Frontal cortex (tissue), 4 donors: Measurements from ENCODE around the gene GPS1. TPM values are rescaled to one million over a fixed set of nuclear protein-coding genes. Genes with fewer than 3 reads are reported as not detected.

ENCODE experiments used
- DNase-seq, 2 donors: peaks; one replicate each; pipeline ENCODE4 v3.0.0; 2012; ENCODE audit warnings: low spot score in 2 of 2
- FAIRE-seq: peaks from 2 replicates; lab custom pipeline; 2012; peaks lifted over from hg19 to GRCh38; lab: Jason Lieb, UNC
- total RNA-seq: library from RNA; depleted of rRNA; stranded (reverse); fragments of >200 nt; gene quantifications from one replicate; pipeline ENCODE4 v1.2.3, GENCODE V29; 2014
- donor health status: control.
- donor health status: control.
- donor health status: control.

GPS1 gene
- total RNA-seq, 1 donor from 2014 or later, result 73.8 TPM

- DNase-seq (peak; percentile 95), FAIRE-seq (no peak)
Measured at GRCh38 chr17:82065638-82066303, 14.1 kb downstream of the GPS1 start, which contains the start of gene DUS1L. DUS1L (minus strand) TSS chr17:82065804; CDS start chr17:82065059, 745 bp downstream.

GRCh38 chr17:82070611-82071010 is 18.9 kb downstream of the GPS1 start:
- no peak for FAIRE-seq
- DNase-seq, result no peak

DNA sequence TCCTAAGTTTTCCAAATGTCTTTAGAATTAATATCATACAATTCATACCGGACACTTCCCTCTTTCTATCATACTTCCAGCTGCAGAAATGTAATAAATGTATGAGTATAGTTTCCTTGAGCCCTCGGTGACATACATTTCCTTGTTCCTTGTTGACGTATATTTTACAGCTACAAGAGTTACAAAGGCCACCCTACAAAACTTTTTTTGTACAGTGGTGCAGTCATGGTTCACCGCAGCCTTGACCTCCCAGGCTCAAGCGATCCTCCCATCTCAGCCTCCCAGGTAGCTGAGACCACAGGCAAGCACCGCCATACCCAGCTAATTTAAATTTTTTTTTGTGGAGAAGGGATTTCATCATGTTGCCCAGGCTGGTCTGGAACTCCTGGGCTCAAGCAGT is 21.1 kb downstream of the GPS1 start:
- DNase-seq (no peak), FAIRE-seq (no peak)

GRCh38 chr17:82073446-82073845 is 21.7 kb downstream of the GPS1 start:
- DNase-seq (no peak), FAIRE-seq (no peak)

DNA sequence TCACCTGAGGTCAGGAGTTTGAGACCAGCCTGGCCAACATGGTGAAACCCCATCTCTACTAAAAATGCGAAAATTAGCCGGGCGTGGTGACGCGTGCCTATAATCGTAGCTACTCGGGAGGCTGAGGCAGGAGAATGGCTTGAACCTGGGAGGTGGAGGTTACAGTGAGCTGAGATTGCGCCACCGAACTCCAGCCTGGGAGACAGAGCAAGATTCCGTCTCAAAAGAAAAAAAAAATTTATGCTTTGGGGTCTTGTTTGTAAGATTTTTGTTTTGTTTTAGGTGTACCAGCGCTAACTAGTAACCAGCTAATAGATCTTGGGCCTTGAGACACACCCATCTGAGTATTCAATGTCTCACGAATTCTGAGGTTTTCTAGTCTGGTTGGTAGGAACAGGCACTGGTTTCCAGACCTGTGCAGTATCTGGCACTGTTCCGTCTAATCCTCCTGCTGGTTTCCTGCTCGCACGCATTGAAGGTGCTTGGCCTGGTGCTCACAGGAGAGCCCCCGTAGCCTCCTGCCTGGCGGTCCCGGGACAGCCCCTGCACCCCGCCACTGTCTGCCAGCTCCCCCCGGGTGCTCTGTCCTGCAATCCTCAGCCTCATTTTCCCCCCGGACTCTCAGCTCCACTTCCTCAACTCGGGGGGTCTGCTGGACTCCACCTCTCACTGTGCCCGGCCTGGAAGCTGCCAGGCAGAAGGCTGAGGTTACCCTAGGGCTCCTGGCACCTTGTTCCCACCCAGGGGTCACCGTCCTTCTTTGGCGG is 24.5 kb downstream of the GPS1 start:
- DNase-seq, result no peak
- FAIRE-seq, result no peak

GRCh38 chr17:82076785-82077591 is 25.3 kb downstream of the GPS1 start:
- FAIRE-seq (no peak), DNase-seq (no peak)

- DNase-seq (no peak), FAIRE-seq (no peak)
Measured at GRCh38 chr17:82077617-82078358, 26.1 kb downstream of the GPS1 start.

- FAIRE-seq, result no peak
- no peak for DNase-seq
Measured at GRCh38 chr17:82078433-82078832, 26.7 kb downstream of the GPS1 start.

- DNase-seq, result no peak
- FAIRE-seq, result no peak
Measured at GRCh38 chr17:82079001-82079677, 27.4 kb downstream of the GPS1 start.

GRCh38 chr17:82080048-82080788 is 28.5 kb downstream of the GPS1 start:
- FAIRE-seq, result no peak

DNA sequence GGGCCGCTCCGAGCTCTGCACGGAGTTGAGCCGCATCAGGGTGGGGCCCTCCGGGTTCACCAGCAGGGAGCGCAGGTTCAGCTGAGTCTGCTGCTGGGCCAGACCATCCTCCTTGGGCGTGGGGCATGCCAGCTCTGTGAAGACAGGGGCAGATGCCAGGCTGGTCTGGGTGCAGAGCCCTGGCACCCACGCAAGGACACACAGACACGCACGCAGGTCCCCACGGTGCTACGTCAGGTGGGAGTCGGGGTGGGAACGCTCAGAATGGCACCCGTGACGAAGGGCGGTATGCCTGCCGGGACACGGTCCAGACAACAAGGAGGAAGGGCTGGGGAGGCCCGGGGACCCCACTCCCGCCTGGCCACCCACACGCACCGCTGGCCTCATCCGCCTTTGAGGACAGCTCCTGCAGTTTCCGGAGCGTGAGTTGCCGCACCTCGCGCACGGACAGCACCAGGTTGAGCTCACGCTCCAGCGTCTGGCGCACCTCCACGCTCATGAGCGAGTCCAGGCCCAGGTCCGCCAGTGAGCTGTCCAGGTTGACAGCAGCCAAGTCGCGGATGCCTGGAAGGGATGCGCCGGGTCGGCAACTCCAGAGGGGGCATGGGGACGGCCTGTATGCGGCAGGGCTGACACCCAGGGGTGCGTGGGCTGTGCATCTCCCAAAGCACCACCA is 29.2 kb downstream of the GPS1 start:
- no peak for DNase-seq
- no peak for FAIRE-seq

More at GRCh38 chr17:82080048-82080788, 28.5 kb downstream of the GPS1 start:
- DNase-seq, result no peak

DNA sequence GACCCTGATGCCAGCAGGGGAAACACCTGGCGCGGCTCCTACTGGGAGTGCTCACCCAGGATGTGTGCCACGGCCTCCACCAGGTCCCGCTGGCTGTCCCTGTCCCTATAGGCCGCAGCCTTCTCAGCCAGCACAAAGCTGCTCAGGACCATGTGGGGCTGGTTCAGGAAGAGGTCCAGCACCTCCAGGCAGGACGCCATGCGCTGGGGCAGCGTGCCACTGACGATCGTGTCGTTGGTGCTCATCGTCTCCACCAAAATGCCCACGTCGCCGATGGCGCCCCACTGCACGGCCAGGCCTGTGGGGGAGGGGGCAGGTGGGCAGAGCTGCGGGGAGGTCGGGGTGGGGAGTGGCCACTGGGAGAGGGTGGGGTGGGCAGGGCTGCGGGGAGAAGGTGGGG is 29.8 kb downstream of the GPS1 start:
- no peak for DNase-seq
- FAIRE-seq, result no peak

- DNase-seq (no peak), FAIRE-seq (no peak)
Measured at GRCh38 chr17:82081966-82082365, 30.3 kb downstream of the GPS1 start.

DNA sequence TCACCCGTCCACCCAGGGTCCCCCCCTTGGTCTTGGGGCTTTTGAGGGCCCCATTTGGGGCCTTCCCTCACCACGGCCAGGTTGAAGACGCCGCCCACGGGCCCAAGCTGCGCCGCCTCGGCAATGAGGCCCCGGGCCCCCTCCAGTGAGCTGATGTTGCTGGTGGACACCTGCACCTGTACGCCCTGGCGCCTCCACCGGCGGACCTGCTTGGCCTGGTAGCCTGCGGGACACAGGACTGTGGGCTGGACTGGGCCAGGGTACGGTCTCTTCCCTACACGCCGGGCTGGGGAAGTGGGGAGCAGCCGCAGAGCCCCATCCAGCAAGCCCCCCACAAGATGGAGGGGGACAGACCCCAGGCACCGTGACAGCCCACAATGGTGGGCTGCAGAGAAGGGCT is 30.8 kb downstream of the GPS1 start:
- no peak for FAIRE-seq
- no peak for DNase-seq

GRCh38 chr17:82083009-82083408 is 31.3 kb downstream of the GPS1 start:
- no peak for FAIRE-seq
- no peak for DNase-seq

GRCh38 chr17:82083533-82084359 is 32.0 kb downstream of the GPS1 start:
- FAIRE-seq, result no peak
- no peak for DNase-seq

- FAIRE-seq (no peak), DNase-seq (no peak)
Measured at GRCh38 chr17:82084373-82085030, 32.8 kb downstream of the GPS1 start.
